H9 (cell line): ENCODE results near the gene CYP2B6. TPM values are rescaled to one million over a fixed set of nuclear protein-coding genes. Genes with fewer than 3 reads are reported as not detected.

Source experiments
- DNase-seq: peaks from one replicate; pipeline ENCODE4 v3.0.0-alpha.2; 2017
- H2AFZ ChIP-seq: one replicate; pipeline ENCODE4 v1.6.1; 2013; ENCODE audit warnings: mild to moderate bottlenecking, low read length, control low read depth, moderate library complexity
- H2AK5ac ChIP-seq: 2 replicates; pipeline ENCODE4 v1.6.1; 2013; ENCODE audit warnings: low read length, control low read depth, mixed read lengths; ENCODE audit not compliant: insufficient read length
- H2BK120ac ChIP-seq: one replicate; pipeline ENCODE4 v1.6.1; 2013; ENCODE audit warnings: low read depth, mild to moderate bottlenecking, low read length, control low read depth, inconsistent platforms; ENCODE audit not compliant: poor library complexity, severe bottlenecking
- H2BK12ac ChIP-seq: 2 replicates; pipeline ENCODE4 v1.6.1; 2013; ENCODE audit warnings: low read length, control low read depth, mixed read lengths, low read depth; ENCODE audit not compliant: insufficient read length
- H2BK15ac ChIP-seq: 2 replicates; pipeline ENCODE4 v1.6.1; 2013; ENCODE audit warnings: low read depth, low read length, control low read depth
- H2BK20ac ChIP-seq: one replicate; pipeline ENCODE4 v1.6.1; 2013; ENCODE audit warnings: low read depth, mild to moderate bottlenecking, low read length, control low read depth, inconsistent platforms; ENCODE audit not compliant: poor library complexity, severe bottlenecking
- H2BK5ac ChIP-seq: 2 replicates; pipeline ENCODE4 v1.6.1; 2013; ENCODE audit warnings: low read length, control low read depth, mixed read lengths; ENCODE audit not compliant: insufficient read length
- H3K14ac ChIP-seq: 2 replicates; pipeline ENCODE4 v1.6.1; 2013; ENCODE audit warnings: low read length, control low read depth; ENCODE audit not compliant: insufficient read depth
- H3K18ac ChIP-seq: 2 replicates; pipeline ENCODE4 v1.6.1; 2013; ENCODE audit warnings: low read depth, mild to moderate bottlenecking, mixed read lengths, low read length, control low read depth; ENCODE audit not compliant: insufficient read length
- H3K23ac ChIP-seq: 2 replicates; pipeline ENCODE4 v1.6.1; 2013; ENCODE audit warnings: low read length, control low read depth, mixed read lengths, low read depth; ENCODE audit not compliant: insufficient read length
- H3K23me2 ChIP-seq: 2 replicates; pipeline ENCODE4 v1.6.1; 2013; ENCODE audit warnings: low read depth, mild to moderate bottlenecking, mixed read lengths, low read length, control low read depth; ENCODE audit not compliant: insufficient read length, poor library complexity, severe bottlenecking
- H3K27ac ChIP-seq: 2 replicates; pipeline ENCODE4 v1.5.1; 2013; ENCODE audit warnings: low read length, control low read depth, mixed read lengths, low read depth; ENCODE audit not compliant: insufficient read length
- H3K27me3 ChIP-seq: 2 replicates; pipeline ENCODE4 v1.6.1; 2013; ENCODE audit warnings: low read length, control low read depth, inconsistent platforms; ENCODE audit not compliant: insufficient read depth
- H3K4ac ChIP-seq: 2 replicates; pipeline ENCODE4 v1.6.1; 2013; ENCODE audit warnings: low read depth, mild to moderate bottlenecking, control low read depth, inconsistent platforms, low read length, moderate library complexity
- H3K4me1 ChIP-seq: 2 replicates; pipeline ENCODE4 v1.6.1; 2013; ENCODE audit warnings: low read length, control low read depth, inconsistent platforms; ENCODE audit not compliant: insufficient read depth
- H3K4me2 ChIP-seq: 2 replicates; pipeline ENCODE4 v1.6.1; 2013; ENCODE audit warnings: low read length, control low read depth, mixed read lengths; ENCODE audit not compliant: insufficient read length, insufficient read depth
- H3K56ac ChIP-seq: 2 replicates; pipeline ENCODE4 v1.6.1; 2013; ENCODE audit warnings: low read depth, mild to moderate bottlenecking, mixed read lengths, low read length, control low read depth; ENCODE audit not compliant: insufficient read length
- H3K79me1 ChIP-seq: 2 replicates; pipeline ENCODE4 v1.6.1; 2013; ENCODE audit warnings: low read depth, mild to moderate bottlenecking, moderate library complexity, low read length, control low read depth, inconsistent platforms; ENCODE audit not compliant: insufficient read depth, poor library complexity, severe bottlenecking
- H3K79me2 ChIP-seq: 2 replicates; pipeline ENCODE4 v1.6.1; 2013; ENCODE audit warnings: low read length, control low read depth, inconsistent platforms; ENCODE audit not compliant: insufficient read depth
- H3K9ac ChIP-seq: 2 replicates; pipeline ENCODE4 v1.6.1; 2013; ENCODE audit warnings: low read length, control low read depth, mixed read lengths; ENCODE audit not compliant: insufficient read length; ENCODE audit errors: extremely low read depth
- H3K9me3 ChIP-seq: one replicate; pipeline ENCODE4 v1.6.1; 2013; ENCODE audit warnings: low read depth, low read length, inconsistent platforms; ENCODE audit not compliant: control insufficient read depth
- H3T11ph ChIP-seq: one replicate; pipeline ENCODE4 v1.6.1; 2013; ENCODE audit warnings: mild to moderate bottlenecking, low read length, control low read depth, inconsistent platforms
- H4K20me1 ChIP-seq: one replicate; pipeline ENCODE4 v1.6.1; 2013; ENCODE audit not compliant: control insufficient read depth, insufficient read length, insufficient read depth
- H4K5ac ChIP-seq: 2 replicates; pipeline ENCODE4 v1.6.1; 2013; ENCODE audit warnings: low read depth, mild to moderate bottlenecking, mixed read lengths, low read length, control low read depth; ENCODE audit not compliant: insufficient read length
- H4K8ac ChIP-seq: replicated peaks from 2 replicates; pipeline ENCODE4 v1.6.1; 2013; ENCODE audit warnings: low read length, control low read depth, mixed read lengths, low read depth; ENCODE audit not compliant: insufficient read length
- H4K91ac ChIP-seq: 2 replicates; pipeline ENCODE4 v1.6.1; 2013; ENCODE audit warnings: low read depth, mild to moderate bottlenecking, moderate library complexity, mixed read lengths, low read length, control low read depth; ENCODE audit not compliant: insufficient read length
- H3K27ac Mint-ChIP-seq, 3 experiments: 2 replicates in 2 of 3; 3 replicates in 1 of 3; pipeline ENCODE4 v1.8.0; 2020 to 2021; ENCODE audit warnings: mixed read lengths in 3 of 3, mild to moderate bottlenecking in 1 of 3, moderate library complexity in 1 of 3
- H3K27me3 Mint-ChIP-seq: 2 replicates; pipeline ENCODE4 v1.8.0; 2021; ENCODE audit warnings: low read depth, mild to moderate bottlenecking, moderate library complexity, mixed read lengths
- H3K36me3 Mint-ChIP-seq, 3 experiments: 2 replicates in 2 of 3; 3 replicates in 1 of 3; pipeline ENCODE4 v1.8.0; 2020 to 2021; ENCODE audit warnings: low read depth in 3 of 3, mixed read lengths in 3 of 3; ENCODE audit not compliant: insufficient read depth in 1 of 3
- H3K4me1 Mint-ChIP-seq, 2 experiments: 2 replicates each; pipeline ENCODE4 v1.8.0; 2020; ENCODE audit warnings: mixed read lengths in 2 of 2
- H3K4me3 Mint-ChIP-seq, 2 experiments: 2 replicates in 1 of 2; 3 replicates in 1 of 2; pipeline ENCODE4 v1.8.0; 2020 to 2021; ENCODE audit warnings: mild to moderate bottlenecking in 2 of 2, mixed read lengths in 2 of 2, moderate library complexity in 1 of 2
- H3K9me3 Mint-ChIP-seq, 2 experiments: 2 replicates in 1 of 2; 3 replicates in 1 of 2; pipeline ENCODE4 v1.8.0; 2020; ENCODE audit warnings: mild to moderate bottlenecking in 2 of 2, mixed read lengths in 2 of 2, moderate library complexity in 1 of 2
- CTCF ChIP-seq: fragments of 200-600 bp; sonication (generic); conservative IDR thresholded peaks from 3 replicates; pipeline ENCODE4 v1.8.0; 2021; ENCODE audit warnings: antibody characterized with exemption, mild to moderate bottlenecking
- WGBS: extraction: QIAGEN DNeasy Blood & Tissue Kit; methylation state at CpG from one replicate; pipeline ENCODE4 v1.1.7; 2013; ENCODE audit warnings: missing lambda C conversion rate, low lambda C conversion rate, mixed read lengths; ENCODE audit not compliant: insufficient read length; ENCODE audit errors: extremely low coverage; 5-methylcytosine and 5-hydroxymethylcytosine counted together
- total RNA-seq: library from RNA; stranded (reverse); gene quantifications from 2 replicates; pipeline ENCODE4 v1.2.1, GENCODE V29; 2021

The CYP2B6 gene
- total RNA-seq, 1 experiment from 2014 or later: 3.0 TPM

- no peaks in the 10 kb centered on the region for H3K79me1 ChIP-seq
- no peak overlapping the region for H2BK12ac ChIP-seq
- no peak overlapping the region for H2BK20ac ChIP-seq
- H3K27me3 ChIP-seq: no peaks in the 10 kb centered on the region; the same call in 1 of the 2 replicates
- no peak overlapping the region for H3K27ac ChIP-seq
- H4K8ac ChIP-seq: no peak overlapping the region
- no peak overlapping the region for H3K56ac ChIP-seq
- H2BK120ac ChIP-seq: no peak overlapping the region
- peaks cover 27% of the 10 kb centered on the region; the same call in 1 of the 2 replicates for H3K4me1 ChIP-seq
- no peak overlapping the region for H3K4ac ChIP-seq
- no peak overlapping the region for H3K4me3 Mint-ChIP-seq
- H3K9ac ChIP-seq: no peak overlapping the region
- peaks cover 53% of the 10 kb centered on the region in 2 experiments for H3K4me1 Mint-ChIP-seq
- no peaks in the 10 kb centered on the region for H3K9me3 ChIP-seq
- peaks cover 12 to 18% of the 10 kb centered on the region in 2 experiments for H3K9me3 Mint-ChIP-seq
- peaks cover 0 to 20% (median 11%) of the 10 kb centered on the region in 3 experiments; a peak in 6 of 7 replicates for H3K36me3 Mint-ChIP-seq
- H2AK5ac ChIP-seq: no peak overlapping the region
- peak overlapping the region; percentile 74 to 98 (median 92) for H3K27ac Mint-ChIP-seq
- H2BK15ac ChIP-seq: no peak overlapping the region
- H3K18ac ChIP-seq: no peak overlapping the region
- no peak overlapping the region for H2BK5ac ChIP-seq
- H3K79me2 ChIP-seq: no peaks in the 10 kb centered on the region
- H2AFZ ChIP-seq: no peak overlapping the region
- H4K91ac ChIP-seq: no peak overlapping the region
- no peak for TF ChIP-seq CTCF
- H3K14ac ChIP-seq: no peak overlapping the region
- H4K5ac ChIP-seq: no peak overlapping the region
- H3K4me2 ChIP-seq: no peak overlapping the region
- H4K20me1 ChIP-seq: no peaks in the 10 kb centered on the region
- no peak overlapping the region for H3T11ph ChIP-seq
- WGBS: no CpG with 5 or more reads among the region's 4 CpGs
- DNase-seq: no peak
- H3K23ac ChIP-seq: no peak overlapping the region
- H3K27me3 Mint-ChIP-seq: peaks cover 7% of the 10 kb centered on the region
- H3K23me2 ChIP-seq: no peaks in the 10 kb centered on the region
These were observed 9.5 kb upstream of the CYP2B6 start for GRCh38 chr19:40981591-40981990.
